GM18520 (cell line): ENCODE results near the gene GNB1L.
"Not testable (repeated sequence)": the region's sequence is repeated elsewhere in the genome, so short reads cannot be mapped to it uniquely, and the experiment has no call there.

Experiments
- ATAC-seq: cut with Tn5 transposase; IDR thresholded peaks from one replicate; pipeline ENCODE4 v1.9.1; 2021; ENCODE audit not compliant: unreplicated experiment

GNB1L gene

DNA sequence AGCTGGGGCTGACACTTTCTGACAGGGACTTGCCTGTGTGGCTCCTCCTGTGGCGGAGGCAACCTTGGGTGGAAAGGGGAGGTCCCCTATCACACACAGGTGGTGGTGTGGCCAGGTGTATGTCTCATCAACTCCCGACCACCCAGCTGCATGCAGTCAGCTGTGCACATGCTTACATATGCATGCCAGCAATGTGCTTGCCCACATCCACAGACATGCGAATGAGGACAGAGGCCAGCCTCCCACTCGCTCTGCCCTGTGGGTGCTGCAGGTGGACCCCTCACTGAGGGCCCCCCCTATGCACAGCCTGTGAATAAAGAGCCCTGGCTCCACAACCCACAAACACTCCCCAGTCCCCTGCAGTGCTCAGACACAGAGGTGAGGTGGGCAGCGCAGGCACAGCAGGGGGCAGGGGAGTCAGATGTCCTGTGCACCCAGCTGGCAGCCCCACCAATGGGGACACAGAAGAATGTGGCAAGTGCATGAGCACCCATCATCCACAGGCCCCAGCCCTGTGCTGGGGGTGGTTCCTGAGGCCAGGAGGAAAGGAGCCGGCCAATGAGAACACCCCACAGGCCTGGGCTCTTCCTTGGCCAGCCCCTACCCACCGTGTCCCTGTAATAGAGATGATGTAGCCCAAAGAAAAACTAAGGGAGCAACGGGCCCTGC lies 9.5 kb downstream of the GNB1L start:
- no peak for ATAC-seq

DNA sequence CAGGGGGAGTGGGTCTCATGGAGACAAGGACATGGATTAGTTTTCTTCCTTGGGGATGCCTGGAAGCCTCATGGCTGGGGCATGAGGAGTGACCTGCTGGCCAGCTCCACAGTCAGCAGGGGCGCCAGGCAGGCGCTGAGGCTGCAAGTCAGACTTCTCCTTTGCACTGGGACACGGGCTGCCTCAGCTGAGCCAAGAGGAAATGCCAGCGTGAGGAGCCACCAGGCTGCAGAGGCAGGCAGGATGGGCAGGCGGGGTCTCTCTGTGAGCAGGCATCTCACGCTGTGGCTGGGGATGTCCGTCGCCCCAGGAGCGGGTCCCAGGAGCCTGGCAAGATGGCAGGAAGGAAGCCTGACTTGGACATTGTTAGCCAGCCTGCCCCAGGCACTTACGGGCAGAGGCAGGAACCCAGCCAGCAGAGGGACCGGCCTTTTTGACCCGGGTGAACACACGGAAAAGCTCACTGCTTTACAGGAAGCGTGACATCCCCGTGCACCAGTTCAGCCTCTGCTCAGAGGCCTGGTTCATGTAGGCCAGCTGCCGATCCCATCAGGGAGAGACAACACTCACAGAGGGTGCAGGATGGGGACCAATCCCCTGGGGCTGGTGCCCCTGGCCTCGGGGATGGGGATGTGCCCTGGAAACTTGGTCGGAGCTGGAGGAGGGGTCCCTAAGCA lies 10.2 kb downstream of the GNB1L start:
- no peak for ATAC-seq

DNA sequence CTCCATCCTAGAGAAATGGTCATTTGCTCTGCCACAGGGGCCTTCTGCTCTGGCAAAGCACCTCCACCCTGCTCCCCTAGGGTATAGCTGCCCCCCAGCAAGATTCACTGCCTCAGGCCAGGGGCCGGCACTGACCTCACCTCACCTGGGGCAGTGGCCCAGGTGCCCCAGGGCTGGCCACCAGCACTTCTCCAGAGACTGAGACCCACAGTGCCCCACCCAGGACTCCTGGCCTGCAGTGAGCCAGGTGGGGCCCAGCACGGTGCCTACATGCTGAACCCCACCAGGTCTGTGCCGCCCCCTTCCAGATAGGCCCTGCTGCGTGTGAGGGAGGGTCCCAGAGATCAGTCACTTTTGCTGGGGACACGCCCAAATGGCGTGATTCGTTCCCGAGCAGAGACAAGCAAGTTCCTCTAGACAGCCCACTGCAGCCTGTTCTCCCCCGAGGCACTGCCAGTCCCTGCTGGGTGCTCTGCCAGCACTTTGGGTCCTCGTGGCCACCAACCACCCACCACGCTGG lies 10.8 kb downstream of the GNB1L start:
- ATAC-seq = no peak

DNA sequence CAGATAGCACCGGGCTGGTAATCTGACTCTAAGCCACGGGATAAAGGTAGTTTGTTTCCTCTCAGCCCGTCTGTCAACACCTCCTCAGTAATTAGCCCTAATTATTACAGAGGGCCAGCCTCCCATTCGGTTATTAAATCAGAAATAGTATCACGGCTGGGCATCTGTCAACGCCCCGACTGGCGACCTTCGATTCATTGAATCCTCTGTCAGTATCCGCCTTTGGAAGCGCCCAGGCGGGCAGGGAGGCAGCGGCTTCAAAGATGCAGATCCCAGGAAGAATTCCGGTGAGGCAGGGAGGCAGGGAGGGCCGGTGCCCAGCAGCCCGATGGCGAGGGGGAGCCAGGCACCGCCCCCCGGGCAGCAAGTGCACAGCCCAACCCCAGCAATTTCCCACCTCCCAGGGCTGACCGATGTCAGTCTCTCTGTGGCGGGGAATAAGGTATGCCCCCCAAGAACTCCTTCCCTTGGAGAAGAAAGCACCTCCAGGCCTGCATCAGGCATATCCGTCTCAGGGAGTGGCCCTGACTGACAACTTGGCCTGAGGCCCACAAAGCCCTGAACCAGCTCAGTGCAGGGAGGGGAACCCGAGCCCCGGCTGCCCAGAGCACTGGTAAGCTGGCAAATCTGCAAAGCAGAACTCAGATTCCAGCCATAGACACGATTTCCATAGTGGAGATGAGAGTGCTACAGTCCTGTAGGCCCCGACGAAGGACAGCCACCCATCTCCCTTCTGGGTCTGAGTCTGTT lies 11.4 kb downstream of the GNB1L start:
- ATAC-seq = no peak

DNA sequence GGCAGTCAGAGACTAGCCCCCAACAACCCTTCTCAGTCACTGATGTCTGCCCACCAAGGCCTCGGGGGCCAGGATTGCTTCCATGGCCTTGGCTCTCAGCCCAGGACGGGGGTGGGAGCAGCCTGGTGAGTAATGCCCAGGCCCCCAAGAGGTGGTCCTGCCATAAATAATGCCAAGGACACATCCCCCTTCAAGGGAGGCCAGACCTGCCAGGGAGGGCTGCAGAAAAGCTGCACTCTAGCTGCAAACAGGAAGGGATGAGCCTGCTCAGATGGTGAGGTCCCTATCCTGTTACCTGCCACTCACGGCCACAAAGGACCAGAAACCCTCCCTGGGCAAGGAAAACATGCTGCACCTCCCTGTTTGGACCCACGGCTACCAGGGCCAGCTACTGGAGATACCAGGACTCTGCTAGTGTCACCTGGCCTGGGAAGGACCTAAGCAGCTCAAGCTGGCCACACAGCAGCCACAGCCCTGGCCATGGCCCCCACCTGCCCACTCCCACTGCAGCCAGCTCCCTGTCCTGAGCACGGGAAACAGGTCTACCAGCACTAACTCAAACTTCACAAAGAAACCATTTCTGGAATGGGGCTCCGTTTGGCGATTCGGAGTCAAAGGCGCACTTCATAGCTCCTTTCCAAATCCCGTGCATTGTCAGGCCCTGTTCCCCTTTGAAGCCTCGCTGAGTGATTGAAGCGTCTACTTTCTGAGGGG lies 12.1 kb downstream of the GNB1L start:
- ATAC-seq = no peak

DNA sequence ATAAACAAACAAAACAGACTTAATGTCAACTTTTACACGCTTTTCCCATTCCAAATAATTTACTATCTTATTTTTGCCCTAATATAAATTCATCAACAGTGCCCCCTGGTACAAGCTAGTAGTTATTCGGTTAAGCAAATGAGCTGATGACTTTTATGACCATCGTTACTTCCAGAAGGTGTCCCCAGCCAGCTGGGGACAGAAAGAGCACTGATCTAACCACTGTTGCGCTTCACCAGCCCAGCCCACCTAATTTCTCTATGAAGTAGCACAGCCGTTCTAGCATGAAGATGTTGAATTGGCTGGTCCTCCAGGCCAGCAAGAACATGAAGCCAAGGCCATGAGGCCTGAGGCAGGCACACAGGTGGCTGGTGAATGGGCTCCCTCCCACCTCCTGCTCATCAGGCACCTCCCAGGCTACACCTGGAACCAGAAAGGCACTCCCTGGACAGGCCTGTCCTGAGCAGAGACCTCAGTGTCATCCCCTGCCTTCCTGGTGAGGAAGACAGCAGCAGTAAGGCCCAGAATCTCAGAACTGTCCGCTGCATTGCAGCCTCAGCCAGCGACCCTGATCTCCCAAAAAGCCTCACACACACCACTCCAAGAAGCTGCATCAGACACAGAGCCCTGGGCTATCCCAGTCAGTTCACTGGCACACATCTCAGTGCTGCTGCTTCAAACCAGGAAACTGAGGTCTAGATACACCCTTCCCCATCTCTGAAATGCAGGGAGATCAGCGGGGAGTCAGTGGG lies 12.9 kb downstream of the GNB1L start:
- ATAC-seq = no peak

DNA sequence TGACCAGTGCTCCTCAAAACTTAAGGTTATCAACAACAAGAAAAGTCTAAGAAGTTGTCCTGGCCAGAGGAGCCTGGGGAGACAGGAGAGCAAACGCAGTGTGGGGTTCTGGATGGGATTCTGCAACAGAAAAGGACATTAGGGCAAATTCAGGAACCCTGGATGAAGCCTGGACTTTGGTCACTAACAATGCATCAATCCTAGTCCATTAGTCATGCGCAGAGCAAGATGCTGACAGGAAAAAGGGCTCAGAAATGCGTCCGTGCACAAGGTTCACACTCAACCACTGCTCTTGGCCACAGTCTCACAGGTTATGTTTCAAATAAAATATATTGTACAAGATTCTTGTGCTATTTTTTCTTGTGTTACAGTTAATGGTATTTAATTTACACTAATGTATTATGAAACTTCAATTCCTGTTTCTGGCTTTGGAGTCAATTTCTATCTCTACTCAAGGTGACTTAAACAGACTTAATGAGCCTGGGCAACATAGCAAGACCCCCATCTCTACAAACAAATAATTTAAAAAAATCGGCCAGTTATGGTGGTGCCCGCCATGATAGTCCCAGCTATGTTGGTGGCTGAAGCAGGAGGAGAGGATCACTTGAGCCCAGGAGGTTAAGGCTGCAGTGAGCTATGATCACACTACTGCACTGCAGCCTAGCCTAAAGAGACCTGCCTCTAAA lies 13.6 kb downstream of the GNB1L start:
- no peak for ATAC-seq

DNA sequence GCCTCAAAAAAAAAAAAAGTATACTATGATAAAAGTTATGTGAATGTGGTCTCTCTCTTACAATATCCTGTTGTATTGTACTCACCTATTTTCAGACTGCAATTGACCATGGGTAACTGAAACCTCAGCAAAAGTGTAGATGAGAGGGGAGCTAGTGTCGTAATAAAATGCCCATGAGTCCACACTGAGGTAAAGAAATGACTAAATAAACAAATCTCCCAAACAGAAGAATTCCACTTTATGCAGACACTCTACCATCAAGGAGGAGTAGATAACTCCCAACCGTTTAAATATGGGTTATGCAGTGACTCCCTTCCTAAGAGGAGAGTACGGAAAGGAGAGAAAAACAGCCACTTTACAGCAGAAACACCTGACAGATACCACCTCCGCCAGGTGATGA lies 14.6 kb downstream of the GNB1L start:
- ATAC-seq = no peak

DNA sequence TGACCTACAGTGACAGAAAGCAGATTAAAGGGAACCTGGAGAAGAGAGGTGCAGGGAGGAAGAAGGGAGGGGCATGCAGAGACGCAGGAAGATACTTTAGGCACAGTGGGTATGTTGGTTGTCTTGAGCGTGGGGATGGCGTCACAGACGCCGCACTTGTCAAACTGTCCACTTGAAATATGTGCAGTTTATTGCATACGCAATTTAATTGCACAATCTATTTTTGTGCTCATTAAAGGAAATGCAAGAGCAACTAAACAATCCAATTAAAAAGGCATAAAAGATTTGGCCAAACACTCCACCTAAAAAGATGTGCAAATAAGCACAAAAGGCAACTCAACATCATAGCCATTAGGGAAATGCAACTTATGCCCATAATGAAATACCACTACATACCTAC lies 16.8 kb downstream of the GNB1L start:
- ATAC-seq = no peak

DNA sequence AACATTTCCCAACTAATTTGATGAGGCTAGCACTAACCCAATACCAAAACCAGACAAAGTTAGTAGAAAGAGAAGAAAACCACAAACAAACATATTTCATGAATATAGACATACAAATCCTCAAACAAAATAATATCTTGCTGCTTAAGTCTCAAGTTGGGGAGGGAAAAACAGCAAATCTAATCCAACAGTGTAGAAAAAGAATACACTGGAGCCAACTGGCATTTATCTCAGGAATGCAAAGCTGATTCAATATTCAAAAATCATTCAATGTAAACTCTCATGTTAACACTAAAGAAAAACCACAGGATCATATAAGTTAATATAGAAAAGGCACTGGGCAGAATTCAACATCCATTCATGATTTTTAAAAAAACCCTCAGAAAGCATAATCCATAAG lies 18.2 kb downstream of the GNB1L start:
- no peak for ATAC-seq

DNA sequence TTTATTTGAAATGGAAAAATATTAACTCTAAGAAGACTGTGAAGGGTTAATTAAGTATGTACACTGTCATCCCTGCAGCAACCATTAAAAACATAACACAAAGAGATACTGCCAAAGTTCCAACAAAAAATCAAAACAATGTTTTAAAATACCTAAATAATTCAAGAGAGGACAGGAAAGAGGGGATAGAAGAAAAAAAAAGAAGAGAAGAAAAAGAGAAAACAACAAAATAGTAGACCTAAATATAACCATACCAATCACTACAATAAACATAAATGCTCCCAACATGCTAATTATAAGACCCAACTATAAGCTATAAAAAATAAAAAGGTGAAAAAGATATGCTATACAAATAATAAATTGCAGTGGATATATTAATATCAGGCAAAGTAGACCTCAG lies 20.1 kb downstream of the GNB1L start:
- no peak for ATAC-seq

DNA sequence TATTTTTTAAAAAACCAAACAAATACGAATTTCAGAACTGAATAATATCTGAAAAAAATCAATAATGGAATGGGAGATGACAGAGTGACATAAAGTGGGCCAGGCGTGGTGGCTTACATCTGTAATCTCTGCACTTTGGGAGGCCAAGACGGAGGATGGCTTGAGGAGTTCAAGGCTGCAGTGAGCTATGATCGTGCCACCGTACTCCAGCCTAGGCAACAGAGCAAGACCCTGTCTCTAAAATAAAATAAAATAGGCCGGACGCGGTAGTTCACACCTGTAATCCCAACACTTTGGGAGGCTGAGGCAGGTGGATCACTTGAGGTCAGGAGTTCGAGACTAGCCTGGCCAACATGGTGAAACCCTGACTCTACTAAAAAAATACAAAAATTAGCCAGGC lies 21.3 kb downstream of the GNB1L start:
- ATAC-seq = not testable (repeated sequence)

DNA sequence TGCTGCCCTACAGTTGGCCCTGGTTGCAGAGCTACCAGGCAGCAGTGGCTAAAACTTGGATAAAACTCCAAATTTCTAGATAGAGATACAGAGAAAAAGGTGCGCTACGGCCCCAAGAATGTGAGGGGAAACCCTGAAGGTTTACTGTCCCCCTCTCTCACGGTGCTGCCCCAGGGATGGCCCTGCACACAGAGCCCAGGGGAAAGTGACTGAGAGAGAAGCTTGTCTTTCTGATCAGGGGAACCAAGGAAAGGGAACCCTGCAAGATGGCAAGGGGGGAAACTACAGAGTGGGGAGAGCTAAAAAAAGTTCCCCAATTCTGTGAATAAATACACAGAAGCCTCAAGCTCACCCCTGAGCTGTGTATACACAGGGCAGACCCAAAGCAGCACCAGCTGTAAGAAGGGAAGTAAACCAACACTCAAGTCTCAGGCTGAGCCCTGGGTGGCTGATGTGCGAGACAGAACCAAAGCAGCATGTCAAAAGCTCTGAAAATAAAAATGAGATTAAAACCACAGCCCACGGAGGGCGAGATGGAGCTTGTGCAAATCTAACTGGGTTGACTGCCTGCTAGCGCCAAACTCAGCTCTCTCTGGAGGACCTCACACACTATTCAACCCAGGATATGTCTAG lies 22.1 kb downstream of the GNB1L start:
- no peak for ATAC-seq

DNA sequence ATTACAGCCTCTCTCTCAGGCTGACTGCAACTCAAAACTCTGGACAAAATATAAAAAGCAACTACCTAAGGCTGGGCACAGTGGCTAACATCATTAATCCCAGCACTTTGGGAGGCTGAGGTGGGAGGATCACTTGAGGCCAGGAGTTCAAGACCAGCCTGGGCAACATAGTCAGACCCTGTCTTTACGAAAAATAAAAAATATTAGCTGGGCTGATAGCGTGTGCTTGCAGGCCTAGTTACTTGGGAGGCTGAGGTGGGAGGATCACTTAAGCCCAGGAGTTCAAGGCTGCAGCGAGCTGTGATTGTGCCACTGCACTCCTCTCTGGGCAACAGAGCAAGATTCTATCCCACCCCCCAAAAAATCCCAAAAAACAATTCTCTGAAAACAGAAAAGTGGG lies 22.7 kb downstream of the GNB1L start:
- not testable (repeated sequence) for ATAC-seq

DNA sequence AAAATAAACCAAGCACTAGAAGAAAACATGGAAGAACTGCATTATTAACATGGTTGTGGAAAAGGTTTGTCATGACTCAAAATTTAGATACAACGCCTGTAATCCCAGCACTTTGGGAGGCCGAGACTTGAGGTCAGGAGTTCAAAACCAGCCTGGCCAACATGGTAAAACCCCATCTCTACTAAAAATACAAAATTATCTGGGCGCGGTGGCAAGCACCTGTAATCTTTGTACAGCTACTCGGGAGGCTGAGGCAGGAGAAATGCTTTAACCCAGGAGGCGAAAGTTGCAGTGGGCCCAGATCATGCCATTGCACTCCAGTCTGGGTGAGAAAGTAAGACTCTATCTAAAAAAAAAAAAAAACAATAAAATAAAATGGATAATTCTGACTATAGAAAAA lies 23.7 kb downstream of the GNB1L start:
- ATAC-seq = no peak

DNA sequence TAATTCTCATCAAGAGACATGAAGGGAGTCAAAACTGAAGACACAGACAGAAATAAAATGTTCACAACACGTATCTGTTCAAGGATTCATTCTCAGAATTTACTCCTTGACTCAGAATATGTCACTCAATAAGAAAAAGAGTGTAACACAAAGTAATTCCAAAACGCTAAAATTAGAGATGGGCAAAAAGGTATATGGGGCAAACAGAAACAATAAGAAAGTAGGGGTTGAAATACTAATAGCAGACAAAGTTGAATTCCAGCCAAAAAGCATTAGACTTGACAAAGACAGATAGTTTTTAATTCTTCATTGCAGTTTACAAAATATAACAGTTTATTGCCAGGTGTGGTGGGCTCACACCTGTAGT lies 26.7 kb downstream of the GNB1L start:
- ATAC-seq = no peak

DNA sequence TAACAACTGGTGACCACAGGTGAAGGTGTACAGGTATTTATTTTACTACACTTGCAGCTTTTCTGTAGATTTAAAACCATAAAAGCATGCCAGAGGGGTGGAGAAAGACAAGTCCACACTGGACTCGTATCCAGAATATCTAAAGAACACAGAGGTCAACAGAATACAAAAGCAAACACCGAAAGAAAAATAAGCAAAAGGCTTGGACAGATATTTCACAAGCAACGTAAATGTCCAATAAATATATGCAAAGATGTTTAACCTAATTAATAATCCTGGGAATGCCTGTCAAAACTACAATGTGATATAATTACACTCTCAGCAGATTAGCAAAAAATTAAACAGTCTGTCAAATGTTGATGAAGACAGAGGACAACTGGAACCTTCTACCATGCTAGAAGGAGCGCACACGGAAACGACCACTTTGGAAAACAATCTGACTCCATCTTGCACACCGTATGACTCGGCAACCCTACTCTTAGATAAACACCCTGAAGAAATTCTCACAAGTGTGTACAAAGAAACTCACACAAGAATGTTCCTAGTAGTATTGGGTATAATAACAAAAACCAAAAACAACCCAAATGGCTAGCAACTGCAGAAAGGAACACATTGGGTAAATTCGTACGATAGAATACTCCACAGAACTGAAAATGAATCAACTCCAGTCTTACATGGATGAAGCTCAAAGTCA lies 27.2 kb downstream of the GNB1L start:
- ATAC-seq = no peak

DNA sequence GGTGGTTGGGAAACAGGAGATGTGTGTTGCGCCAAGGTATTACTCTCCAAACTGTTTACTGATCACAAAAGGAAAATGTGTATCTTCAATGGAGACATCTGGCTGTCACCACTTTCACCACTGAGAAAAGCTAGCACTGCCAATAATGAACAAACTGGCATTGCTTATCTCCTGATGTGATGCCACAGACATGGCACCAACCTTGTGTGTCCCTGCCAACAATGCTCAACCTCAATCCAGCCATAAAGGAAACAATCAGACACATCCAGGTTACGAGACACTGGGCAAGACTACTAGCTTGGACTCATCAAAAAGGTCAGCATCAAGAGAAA lies 28.1 kb downstream of the GNB1L start:
- no peak for ATAC-seq

DNA sequence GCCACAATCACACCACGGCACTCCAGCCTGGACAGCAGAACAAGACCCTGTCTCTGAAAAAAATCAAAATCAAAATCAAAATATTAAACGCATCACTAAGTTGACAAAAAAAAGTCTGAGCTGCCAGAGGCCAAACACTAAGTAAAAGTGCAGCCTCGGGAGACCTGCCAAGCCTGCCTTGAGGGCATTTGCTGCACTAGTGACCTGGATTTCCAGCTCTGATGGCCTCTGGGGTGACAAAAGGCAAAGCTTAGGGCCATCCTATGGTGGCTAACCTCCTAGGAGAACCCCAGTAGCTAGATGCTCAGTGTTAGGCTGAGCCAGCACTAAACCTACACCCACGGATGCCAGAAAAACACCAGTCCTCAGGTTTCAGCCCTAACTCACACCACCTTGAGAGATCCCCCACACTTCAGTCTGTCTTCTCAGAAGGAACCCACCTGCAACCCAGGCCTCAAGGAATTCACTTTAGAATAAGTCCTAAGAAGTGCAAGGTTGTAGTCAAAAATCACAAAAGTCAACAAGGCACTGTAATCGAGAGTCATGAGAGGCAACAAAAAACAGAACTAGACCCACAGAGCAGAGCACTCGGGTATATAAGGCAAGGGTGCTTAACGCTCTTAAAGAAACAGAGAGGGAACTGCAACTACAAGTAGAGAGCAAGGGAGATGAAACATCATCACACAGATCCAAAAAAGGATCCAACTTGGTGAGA lies 28.6 kb downstream of the GNB1L start:
- no peak for ATAC-seq
